ENCODE data around the gene FSTL1. TPM values are rescaled to one million over a fixed set of nuclear protein-coding genes. Genes with fewer than 3 reads are reported as not detected.

The FSTL1 gene
- total RNA-seq, 4 donors from 2014 or later: 532 to 861 (median 705) TPM

DNA sequence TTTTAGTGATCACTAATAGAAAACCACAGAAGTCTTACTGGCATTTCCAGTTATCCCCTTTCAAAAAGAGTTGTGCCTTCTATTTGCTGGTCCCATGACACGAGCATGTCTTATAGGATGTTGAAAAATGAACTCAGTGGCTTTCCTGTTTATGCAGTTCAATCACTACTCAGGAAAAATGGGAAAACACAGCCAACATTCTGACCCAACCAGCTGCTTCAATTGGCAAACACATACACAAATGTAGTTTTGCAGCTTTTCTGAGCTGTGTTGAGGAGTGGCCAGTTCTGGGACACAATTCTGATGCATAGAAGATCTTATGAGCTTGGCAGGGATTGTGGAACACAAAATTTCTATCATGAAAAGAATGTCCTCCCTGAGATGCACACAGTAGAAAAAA is 40.3 kb downstream of the FSTL1 start:
- TF ChIP-seq, protein P1, sequence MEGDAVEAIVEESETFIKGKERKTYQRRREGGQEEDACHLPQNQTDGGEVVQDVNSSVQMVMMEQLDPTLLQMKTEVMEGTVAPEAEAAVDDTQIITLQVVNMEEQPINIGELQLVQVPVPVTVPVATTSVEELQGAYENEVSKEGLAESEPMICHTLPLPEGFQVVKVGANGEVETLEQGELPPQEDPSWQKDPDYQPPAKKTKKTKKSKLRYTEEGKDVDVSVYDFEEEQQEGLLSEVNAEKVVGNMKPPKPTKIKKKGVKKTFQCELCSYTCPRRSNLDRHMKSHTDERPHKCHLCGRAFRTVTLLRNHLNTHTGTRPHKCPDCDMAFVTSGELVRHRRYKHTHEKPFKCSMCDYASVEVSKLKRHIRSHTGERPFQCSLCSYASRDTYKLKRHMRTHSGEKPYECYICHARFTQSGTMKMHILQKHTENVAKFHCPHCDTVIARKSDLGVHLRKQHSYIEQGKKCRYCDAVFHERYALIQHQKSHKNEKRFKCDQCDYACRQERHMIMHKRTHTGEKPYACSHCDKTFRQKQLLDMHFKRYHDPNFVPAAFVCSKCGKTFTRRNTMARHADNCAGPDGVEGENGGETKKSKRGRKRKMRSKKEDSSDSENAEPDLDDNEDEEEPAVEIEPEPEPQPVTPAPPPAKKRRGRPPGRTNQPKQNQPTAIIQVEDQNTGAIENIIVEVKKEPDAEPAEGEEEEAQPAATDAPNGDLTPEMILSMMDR (IDR thresholded peaks at IDR 0.05): no peak
- DNase-seq (ENCODE audit: low spot score): no peak
- ATAC-seq (ENCODE audit: low FRiP score): no peak

DNA sequence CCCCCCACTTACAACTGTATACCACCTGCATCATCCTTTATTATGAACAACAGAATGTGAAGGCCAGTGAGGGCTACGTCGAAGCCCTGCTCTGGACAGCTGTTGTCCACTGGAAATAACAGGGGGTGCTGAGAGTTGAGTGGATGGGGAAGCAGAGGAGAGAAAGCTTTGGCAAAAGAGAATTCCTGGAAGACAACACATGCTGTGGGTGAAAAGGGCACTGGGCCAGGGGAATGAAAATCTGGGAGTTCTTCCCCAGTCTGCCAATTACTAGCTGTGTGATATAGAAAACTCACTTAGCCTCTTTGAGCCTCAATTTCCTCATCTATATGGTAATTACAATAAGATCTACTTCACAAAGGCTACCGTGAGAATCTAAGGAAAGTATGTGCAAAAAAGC is 40.7 kb downstream of the FSTL1 start:
- TF ChIP-seq, protein P1 (IDR thresholded peaks at IDR 0.05): no peak
- ATAC-seq (ENCODE audit: low FRiP score) (no peak), DNase-seq (ENCODE audit: low spot score) (no peak)

DNA sequence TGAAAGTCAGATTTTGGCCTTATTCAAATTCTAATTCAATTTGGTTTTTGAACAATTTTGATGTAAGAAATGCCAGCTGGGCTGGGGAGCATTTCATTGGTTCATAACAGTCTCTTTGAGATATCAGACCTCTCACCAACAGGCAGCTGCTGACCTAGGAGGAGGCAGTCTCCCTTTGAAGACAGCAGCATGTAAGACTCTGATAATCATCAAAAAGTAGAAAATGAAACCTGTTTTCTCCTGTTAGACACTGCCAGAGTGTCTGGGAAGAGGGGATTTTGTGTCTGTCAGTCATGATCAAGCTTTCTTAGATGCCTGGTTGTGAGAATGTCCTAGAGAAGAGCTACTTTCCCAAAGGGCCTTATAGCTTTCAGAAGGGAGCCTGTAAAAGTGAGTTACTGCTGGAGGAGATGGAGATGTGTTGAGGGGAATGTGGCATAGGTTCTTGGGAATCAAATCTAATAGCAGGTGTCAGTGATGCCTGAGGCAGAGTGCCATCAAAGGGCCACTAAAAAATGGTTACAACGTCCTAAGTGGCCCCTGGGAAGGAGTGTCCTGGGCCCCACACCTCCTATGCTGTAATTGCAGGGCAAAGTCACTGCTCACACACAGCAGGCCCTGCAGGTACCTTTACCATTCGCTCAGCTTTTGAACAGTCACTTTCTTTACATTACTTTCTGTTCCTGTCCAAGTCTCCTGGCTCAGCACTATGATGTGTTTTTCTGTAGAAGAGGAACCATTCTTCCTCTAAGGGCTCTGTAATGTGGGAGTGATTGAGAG is 43.1 kb downstream of the FSTL1 start:
- TF ChIP-seq, protein P1 (IDR thresholded peaks at IDR 0.05): no peak
- ATAC-seq (ENCODE audit: low FRiP score): no peak
- no peak for DNase-seq (ENCODE audit: low spot score)

DNA sequence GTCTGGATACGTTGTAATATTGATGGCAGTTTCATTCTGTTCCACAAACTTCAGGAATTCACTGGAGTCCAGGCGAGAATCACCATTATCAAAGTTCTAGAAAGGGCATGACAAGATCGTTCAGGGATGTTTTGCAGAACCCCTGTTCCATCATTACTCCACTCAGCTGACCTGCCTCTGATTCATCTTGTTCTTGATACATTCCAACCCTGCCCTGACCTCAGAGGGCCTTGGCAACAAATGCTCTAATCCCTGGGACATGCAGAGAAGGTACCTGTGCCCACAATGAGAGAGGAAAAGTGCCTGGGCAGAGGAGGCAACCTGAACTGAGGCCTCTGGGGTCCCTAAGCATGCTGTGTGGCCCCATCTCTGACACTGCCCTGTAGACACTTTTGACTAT is 45.9 kb downstream of the FSTL1 start:
- ATAC-seq (ENCODE audit: low FRiP score) (no peak), DNase-seq (ENCODE audit: low spot score) (no peak)
- TF ChIP-seq, protein P1 (IDR thresholded peaks at IDR 0.05): no peak

DNA sequence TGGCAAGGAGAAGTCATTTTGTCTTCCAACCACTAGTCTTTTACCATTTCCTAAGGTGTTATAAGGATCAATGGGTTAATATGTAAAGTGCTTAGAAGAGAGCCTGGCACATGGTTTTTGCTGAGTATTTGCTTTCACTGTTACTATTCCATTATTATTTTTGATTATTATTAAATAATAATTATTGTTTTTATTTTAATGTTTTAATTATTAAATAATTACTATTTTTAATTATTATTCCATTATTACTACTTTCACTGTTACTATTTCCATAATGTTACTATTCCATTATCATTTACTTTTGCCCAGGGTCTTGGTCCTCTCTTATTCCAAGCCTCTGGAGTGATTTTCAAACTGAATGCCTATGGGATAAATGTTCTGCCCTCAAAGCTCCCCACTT is 48.5 kb downstream of the FSTL1 start:
- ATAC-seq (ENCODE audit: low FRiP score) (no peak), DNase-seq (ENCODE audit: low spot score) (no peak)
- TF ChIP-seq, protein P1 (IDR thresholded peaks at IDR 0.05): no peak

DNA sequence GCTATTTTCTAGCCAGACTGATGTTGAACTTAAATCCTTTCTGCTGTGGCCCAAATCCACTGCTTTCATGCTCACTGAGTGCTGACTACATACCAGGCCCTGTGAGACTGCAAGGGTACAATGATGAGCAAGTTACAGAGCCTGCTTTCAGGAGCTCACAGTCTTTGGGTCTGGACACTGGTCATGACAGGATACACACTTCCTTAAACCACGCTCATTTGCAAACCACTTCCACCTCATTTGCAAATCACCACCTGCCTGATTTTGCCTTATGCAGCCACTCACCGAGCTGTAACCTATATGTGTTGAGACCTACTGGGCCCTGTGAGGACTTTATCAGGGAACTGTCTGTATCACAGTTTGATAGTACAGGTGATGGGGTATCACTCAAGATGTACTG is 51.4 kb downstream of the FSTL1 start:
- DNase-seq (ENCODE audit: low spot score) (no peak), ATAC-seq (ENCODE audit: low FRiP score) (no peak)
- TF ChIP-seq, protein P1 (IDR thresholded peaks at IDR 0.05): no peak

DNA sequence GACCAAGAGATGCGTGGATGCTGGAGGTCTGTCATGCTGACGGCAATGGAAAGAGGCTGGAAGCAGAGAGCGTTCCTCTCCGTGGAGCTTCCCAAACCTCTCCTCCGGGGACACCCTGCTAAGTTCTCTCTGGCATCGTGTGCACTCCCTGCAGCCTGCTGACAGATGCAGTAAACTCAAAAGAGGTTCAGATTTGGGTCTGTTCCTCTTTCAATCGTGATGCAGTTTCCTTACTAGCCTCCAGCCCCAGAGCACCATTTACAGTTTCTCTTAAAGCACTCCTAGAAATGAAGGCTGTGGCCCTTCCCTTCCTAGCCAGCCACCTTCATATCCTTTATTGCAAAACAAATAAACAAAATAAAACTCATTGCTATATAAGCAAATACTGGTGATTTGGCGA is 54.3 kb downstream of the FSTL1 start:
- TF ChIP-seq, protein P1 (IDR thresholded peaks at IDR 0.05): no peak
- ATAC-seq (ENCODE audit: low FRiP score): no peak
- no peak for DNase-seq (ENCODE audit: low spot score)

Measured in omental fat pad (tissue), 4 donors.